ENCODE data around the gene NUDT22.
A peak's percentile ranks its signal among the peaks of the same experiment; 100 is the strongest.

DNA sequence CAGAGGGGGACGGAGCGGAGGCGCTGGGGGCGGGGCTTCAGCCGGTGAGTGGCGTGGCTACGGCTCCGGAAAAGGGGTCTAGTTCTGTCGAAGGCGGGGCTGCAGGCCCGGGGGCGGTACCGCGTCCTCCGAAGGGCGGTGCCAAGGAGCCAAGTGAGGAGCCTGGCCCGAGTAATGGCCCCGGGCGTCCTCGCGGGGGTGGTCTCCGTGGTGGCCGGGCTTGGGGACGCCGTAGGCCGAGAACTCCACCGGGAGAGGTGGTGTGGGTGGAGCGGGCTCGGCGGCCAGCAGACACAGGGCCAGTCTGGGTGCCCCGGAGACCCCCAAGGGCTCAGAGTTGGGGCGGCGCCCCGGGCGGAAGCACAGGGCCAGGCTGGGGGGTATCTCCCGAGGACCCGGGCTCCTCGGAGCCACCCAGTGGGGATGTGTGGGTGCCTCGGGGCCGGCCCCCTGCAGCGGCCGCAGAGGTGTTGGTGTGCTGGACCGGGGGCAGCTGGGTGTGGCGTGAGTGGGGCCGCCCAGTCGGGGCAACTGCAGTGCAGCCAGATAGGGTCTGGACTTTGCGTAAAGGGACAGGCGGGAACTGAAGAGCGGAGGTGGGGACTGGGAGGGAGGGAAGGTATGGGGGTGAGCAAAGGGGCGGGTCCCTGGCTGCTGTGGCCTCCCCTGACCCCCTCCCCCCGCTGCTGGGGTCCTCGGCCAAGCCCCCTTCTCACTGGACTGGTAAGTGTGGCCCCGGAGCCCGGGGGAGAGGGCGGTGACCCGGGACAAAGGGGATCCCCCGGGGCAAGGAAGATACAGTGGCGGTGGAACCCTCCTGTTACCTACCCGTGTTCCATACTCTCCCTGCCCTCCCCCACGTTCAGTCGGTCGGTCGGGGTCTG lies 15.7 kb downstream of the NUDT22 start:
- TF ChIP-seq POLR2A (IDR thresholded peaks at IDR 0.05): no peak
- TF ChIP-seq, protein P1, sequence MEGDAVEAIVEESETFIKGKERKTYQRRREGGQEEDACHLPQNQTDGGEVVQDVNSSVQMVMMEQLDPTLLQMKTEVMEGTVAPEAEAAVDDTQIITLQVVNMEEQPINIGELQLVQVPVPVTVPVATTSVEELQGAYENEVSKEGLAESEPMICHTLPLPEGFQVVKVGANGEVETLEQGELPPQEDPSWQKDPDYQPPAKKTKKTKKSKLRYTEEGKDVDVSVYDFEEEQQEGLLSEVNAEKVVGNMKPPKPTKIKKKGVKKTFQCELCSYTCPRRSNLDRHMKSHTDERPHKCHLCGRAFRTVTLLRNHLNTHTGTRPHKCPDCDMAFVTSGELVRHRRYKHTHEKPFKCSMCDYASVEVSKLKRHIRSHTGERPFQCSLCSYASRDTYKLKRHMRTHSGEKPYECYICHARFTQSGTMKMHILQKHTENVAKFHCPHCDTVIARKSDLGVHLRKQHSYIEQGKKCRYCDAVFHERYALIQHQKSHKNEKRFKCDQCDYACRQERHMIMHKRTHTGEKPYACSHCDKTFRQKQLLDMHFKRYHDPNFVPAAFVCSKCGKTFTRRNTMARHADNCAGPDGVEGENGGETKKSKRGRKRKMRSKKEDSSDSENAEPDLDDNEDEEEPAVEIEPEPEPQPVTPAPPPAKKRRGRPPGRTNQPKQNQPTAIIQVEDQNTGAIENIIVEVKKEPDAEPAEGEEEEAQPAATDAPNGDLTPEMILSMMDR (IDR thresholded peaks at IDR 0.05 in 8 of 11, conservative IDR thresholded peaks at IDR 0.05 in 3 of 11): peak in 2 of 11 experiments; percentile 11 to 36
- TF ChIP-seq POLR2AphosphoS5 (IDR thresholded peaks at IDR 0.05): peak; percentile 56 to 74 (median 71)

All from spleen (tissue), 7 donors.